GM12872 (cell line): Measurements from ENCODE around the gene HLF.

Experiments used
- TF ChIP-seq, protein P1 (sequence below): IDR thresholded peaks from 3 replicates; pipeline ENCODE4 v1.5.1; 2011; ENCODE audit warnings: low read depth, mild to moderate bottlenecking, low read length, moderate library complexity; ENCODE audit not compliant: insufficient read depth

Gene HLF

GRCh38 chr17:55348749-55349354 is 84.1 kb downstream of the HLF start:
- TF ChIP-seq, protein P1, sequence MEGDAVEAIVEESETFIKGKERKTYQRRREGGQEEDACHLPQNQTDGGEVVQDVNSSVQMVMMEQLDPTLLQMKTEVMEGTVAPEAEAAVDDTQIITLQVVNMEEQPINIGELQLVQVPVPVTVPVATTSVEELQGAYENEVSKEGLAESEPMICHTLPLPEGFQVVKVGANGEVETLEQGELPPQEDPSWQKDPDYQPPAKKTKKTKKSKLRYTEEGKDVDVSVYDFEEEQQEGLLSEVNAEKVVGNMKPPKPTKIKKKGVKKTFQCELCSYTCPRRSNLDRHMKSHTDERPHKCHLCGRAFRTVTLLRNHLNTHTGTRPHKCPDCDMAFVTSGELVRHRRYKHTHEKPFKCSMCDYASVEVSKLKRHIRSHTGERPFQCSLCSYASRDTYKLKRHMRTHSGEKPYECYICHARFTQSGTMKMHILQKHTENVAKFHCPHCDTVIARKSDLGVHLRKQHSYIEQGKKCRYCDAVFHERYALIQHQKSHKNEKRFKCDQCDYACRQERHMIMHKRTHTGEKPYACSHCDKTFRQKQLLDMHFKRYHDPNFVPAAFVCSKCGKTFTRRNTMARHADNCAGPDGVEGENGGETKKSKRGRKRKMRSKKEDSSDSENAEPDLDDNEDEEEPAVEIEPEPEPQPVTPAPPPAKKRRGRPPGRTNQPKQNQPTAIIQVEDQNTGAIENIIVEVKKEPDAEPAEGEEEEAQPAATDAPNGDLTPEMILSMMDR = peak; percentile 85

DNA sequence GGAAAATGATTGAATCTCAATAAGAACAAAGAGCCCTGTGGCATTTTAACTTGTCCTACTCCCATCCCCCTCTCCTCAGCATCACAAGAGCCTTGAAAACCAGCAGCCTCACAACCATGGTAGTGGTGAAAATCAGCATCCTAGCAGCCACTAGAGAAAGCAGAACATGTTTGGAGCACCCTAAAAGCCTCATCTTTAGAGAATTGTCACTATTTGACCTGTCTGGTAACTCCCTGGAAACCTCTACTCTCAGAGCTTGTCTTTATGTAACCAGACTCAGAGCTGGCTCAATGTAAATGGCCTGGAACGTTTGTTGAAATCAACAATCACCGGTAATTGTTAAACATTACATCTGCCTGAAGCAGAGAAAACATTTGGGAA is 86.1 kb downstream of the HLF start:
- TF ChIP-seq, protein P1 = no peak

DNA sequence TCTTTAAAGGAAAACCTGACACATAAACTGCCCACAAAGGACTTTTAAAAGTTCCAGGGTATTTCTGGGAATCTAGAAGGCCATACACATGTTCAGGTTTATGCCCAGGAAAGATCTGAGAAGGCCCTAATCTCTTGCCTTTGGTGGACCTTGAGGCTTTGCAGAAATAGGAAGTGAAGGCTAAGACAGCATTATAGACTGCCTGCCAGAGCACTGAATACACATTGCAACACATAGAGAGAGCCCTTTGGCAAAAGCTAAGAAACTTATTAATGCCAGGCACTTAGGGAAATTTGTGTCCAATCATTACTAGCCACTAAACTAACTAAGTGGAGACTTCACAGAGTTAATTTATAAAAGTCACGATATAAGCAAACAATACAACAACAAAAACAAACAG is 86.5 kb downstream of the HLF start:
- TF ChIP-seq, protein P1 = no peak

GRCh38 chr17:55354010-55354409 is 89.2 kb downstream of the HLF start:
- TF ChIP-seq, protein P1 = no peak

- TF ChIP-seq, protein P1 = no peak
Observed at GRCh38 chr17:55354941-55355340, 90.2 kb downstream of the HLF start.

DNA sequence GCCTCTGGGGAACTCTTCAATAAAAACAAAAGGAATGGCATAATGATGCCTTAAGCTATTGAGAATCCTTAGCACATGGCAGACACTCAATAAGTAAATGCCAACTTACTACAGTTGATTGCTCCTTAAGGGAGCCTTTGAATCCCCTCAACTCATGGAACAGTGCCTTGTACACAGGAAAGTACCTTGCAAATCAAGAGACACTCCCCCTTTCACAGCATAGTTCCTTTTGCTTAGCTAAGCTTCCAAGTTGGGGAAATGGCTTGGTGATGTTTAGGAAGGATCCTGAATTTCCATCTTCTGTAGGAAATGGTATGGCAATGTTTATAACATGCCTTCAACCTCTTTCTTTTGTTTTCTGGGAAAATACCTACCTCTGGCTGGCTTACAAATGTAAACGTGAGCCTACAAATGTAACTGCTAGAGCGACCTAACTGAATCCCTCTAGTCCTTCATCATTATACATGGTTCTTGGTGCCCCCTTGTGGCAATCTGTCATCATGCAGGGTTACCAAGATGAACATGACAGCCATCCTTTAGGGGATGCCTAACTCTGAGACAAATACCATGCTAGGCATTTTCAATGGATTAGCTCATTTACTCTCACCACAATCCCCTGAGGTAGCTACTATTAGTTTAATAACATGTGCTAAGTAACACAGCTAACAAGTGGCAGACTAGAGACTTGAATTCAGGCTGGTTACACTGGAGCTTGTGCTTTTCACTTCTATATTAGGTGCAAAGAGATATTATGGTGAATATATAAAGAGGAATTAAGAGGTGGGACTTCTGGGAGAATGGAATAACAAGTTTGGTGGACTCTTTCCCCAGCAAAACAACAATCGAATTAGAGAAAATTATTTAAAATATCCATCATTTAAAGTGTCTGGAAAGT is 91.9 kb downstream of the HLF start:
- TF ChIP-seq, protein P1 = peak; percentile 85

- TF ChIP-seq, protein P1 = no peak
Observed at GRCh38 chr17:55360971-55361370, 96.2 kb downstream of the HLF start.
